DND-41 (cell line): Measurements from ENCODE around the gene FHL2.

Experiments used
- ATAC-seq: fragments of 200-7000 bp; cut with Tn5 transposase; 3 replicates; pipeline ENCODE4 v1.9.1; 2021; ENCODE audit warnings: low read depth; ENCODE audit not compliant: insufficient read depth
- DNase-seq: peaks from one replicate; pipeline ENCODE4 v3.0.0-alpha.2; 2020
- H2AFZ ChIP-seq: 2 replicates; pipeline ENCODE4 v1.6.0; 2012; ENCODE audit warnings: low read depth, low read length
- H3K27ac ChIP-seq: 2 replicates; pipeline ENCODE4 v1.5.1; 2012; ENCODE audit warnings: low read length, inconsistent platforms
- H3K27me3 ChIP-seq: fragments of 200-600 bp; sonication (generic); 2 replicates; pipeline ENCODE4 v1.6.0; 2012; ENCODE audit warnings: low read length, mild to moderate bottlenecking, inconsistent platforms; ENCODE audit not compliant: insufficient read depth, poor library complexity
- H3K36me3 ChIP-seq: 2 replicates; pipeline ENCODE4 v1.5.1; 2012; ENCODE audit warnings: low read length, inconsistent platforms; ENCODE audit not compliant: insufficient read depth
- H3K4me1 ChIP-seq: 2 replicates; pipeline ENCODE4 v1.5.1; 2012; ENCODE audit warnings: mild to moderate bottlenecking, low read length; ENCODE audit not compliant: insufficient read depth
- H3K4me2 ChIP-seq: 2 replicates; pipeline ENCODE4 v1.6.0; 2012; ENCODE audit warnings: mild to moderate bottlenecking, moderate library complexity, low read length, inconsistent platforms; ENCODE audit not compliant: insufficient read depth
- H3K4me3 ChIP-seq, 2 experiments: fragments of 200-600 bp in 1 of 2; shearing (Covaris generic) in 1 of 2; 2 replicates each; pipeline ENCODE4 v1.5.1; 2012 to 2016; ENCODE audit warnings: inconsistent platforms in 2 of 2, low read length in 2 of 2, mild to moderate bottlenecking in 2 of 2, low read depth in 1 of 2, moderate library complexity in 1 of 2
- H3K79me2 ChIP-seq: 2 replicates; pipeline ENCODE4 v1.6.0; 2012; ENCODE audit warnings: low read length, inconsistent platforms; ENCODE audit not compliant: insufficient read depth
- H3K9ac ChIP-seq: 2 replicates; pipeline ENCODE4 v1.6.0; 2012; ENCODE audit warnings: low read depth, mild to moderate bottlenecking, inconsistent platforms, low read length, moderate library complexity
- H3K9me3 ChIP-seq: 2 replicates; pipeline ENCODE4 v1.5.1; 2012; ENCODE audit warnings: low read length, moderate library complexity, mild to moderate bottlenecking, inconsistent platforms; ENCODE audit not compliant: insufficient read depth, severe bottlenecking
- H4K20me1 ChIP-seq: 2 replicates; pipeline ENCODE4 v1.6.0; 2012; ENCODE audit warnings: low read length; ENCODE audit not compliant: insufficient read depth
- EZH2 ChIP-seq: IDR thresholded peaks from 3 replicates; pipeline ENCODE4 v1.6.1; 2012; ENCODE audit warnings: borderline replicate concordance, low read depth, mild to moderate bottlenecking, moderate library complexity, low read length, inconsistent platforms; ENCODE audit not compliant: severe bottlenecking
- TF ChIP-seq, protein P1 (sequence below): IDR thresholded peaks from 2 replicates; pipeline ENCODE4 v1.5.1; 2012; ENCODE audit warnings: borderline replicate concordance, low read length, moderate library complexity, mild to moderate bottlenecking; ENCODE audit not compliant: poor library complexity, severe bottlenecking; ENCODE audit errors: extremely low read depth

The FHL2 gene

DNA sequence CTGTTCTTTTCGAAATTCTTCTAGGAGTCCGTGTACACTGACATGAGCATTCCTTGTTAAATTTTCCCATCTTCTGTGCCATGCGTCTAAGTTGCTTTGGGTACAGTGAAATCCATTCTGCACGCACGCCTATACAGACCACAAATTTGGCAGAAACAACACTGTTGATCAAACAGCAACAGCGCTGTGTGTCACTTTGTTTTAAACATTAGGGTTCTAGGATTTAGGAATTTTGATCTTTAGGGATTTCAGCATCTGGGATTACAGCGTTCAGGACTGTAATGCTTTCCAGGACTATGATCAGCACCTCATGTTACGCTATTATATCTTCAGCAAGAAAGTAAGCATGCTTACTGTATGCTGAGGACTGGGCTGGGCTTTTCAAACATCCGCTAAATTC, 47.1 kb upstream of the FHL2 start:
- no peak for DNase-seq
- H3K9me3 ChIP-seq: no peaks in the 10 kb centered on the region

DNA sequence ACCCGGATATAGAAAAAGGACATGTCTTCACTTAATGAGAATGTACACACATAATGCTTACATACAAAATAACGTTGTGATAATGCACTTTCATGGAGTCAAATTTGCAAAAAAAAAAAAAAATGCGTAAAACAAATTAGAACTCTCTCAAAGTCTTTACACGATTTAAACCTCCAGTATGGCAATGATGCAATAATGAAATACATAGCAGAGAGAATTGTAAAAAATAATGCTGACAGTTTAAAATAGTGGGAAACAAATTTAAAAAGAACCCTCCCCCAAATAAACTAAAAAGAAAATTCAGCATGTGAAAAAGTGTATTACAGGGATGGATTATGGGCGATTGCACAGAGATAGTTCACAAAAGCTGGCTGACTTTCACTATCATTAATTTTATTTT, 46.6 kb upstream of the FHL2 start:
- Histone ChIP-seq H3K4me1 (no peaks in the 10 kb centered on the region), H3K4me3 (no peak overlapping the region), H3K4me2 (no peak overlapping the region), H3K36me3 (no peaks in the 10 kb centered on the region), H3K9me3 (no peaks in the 10 kb centered on the region), H3K9ac (no peak overlapping the region), H3K79me2 (no peaks in the 10 kb centered on the region), H2AFZ (no peak overlapping the region), H3K27ac (no peak overlapping the region), H3K27me3 (peaks cover 5% of the 10 kb centered on the region), H4K20me1 (peaks cover 2% of the 10 kb centered on the region; the same call in 1 of the 2 replicates)
- TF ChIP-seq, protein P1, sequence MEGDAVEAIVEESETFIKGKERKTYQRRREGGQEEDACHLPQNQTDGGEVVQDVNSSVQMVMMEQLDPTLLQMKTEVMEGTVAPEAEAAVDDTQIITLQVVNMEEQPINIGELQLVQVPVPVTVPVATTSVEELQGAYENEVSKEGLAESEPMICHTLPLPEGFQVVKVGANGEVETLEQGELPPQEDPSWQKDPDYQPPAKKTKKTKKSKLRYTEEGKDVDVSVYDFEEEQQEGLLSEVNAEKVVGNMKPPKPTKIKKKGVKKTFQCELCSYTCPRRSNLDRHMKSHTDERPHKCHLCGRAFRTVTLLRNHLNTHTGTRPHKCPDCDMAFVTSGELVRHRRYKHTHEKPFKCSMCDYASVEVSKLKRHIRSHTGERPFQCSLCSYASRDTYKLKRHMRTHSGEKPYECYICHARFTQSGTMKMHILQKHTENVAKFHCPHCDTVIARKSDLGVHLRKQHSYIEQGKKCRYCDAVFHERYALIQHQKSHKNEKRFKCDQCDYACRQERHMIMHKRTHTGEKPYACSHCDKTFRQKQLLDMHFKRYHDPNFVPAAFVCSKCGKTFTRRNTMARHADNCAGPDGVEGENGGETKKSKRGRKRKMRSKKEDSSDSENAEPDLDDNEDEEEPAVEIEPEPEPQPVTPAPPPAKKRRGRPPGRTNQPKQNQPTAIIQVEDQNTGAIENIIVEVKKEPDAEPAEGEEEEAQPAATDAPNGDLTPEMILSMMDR: no peak
- TF ChIP-seq EZH2: no peak
- DNase-seq: no peak
- ATAC-seq: no peak

More for the DNA sequence above, 47.1 kb upstream of the FHL2 start:
- no peak overlapping the region for H3K4me3 ChIP-seq
- no peak overlapping the region for H2AFZ ChIP-seq
- no peaks in the 10 kb centered on the region for H3K4me1 ChIP-seq
- no peak for TF ChIP-seq EZH2
- TF ChIP-seq, protein P1: no peak
- no peak overlapping the region for H3K27ac ChIP-seq
- peaks cover 5% of the 10 kb centered on the region for H3K27me3 ChIP-seq
- no peaks in the 10 kb centered on the region for H3K79me2 ChIP-seq
- H3K36me3 ChIP-seq: no peaks in the 10 kb centered on the region
- ATAC-seq: no peak
- no peak overlapping the region for H3K9ac ChIP-seq
- H4K20me1 ChIP-seq: peaks cover 2% of the 10 kb centered on the region; the same call in 1 of the 2 replicates
- H3K4me2 ChIP-seq: no peak overlapping the region

DNA sequence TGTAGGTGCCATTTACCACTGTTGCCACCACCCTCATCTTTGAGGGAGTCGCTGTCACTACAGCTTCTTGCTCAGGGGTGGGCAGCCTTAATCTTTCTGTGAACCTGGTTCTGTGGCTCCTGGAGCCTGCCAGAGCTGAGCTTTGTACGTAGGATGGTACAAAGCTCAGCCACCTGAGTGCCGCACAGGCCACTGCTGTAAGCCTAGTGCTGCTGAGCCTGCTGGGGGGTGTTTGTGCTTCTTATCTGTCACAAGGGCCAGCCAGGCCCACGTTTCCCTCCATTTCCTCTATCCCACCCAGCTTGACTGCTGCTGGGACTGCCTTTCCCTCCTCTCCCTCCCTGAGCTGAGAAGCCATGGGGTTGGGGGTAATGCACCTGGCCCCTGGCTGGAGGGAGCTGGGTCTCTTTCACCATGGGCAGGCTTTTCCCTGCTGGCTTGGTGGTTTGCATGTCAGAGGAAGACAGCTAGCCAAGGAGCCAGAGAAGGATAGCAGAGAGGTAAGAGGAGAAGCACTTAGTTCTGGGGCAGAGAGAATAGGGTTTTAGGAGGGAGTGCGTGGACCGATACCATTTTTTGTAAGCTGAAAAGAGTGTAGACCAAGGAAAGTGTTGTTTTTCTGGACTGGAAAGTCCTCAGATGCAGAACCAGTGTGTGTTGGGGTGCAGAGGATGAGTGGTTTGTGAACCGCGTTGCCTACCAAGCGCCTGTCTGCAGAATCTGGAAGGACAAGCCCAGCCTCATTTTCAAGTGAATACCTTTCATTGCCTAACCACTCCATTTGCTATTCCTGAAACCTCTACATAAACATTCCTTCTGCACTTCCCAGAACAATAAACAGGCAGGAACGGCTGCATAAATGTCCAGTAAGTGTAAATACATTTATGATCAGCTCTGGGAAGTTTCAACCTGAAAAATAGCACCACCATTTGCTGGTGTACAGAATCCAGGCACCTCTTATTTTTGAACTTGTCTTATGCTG, 45.1 kb upstream of the FHL2 start:
- no peaks in the 10 kb centered on the region for H3K4me1 ChIP-seq
- peaks cover 5% of the 10 kb centered on the region for H3K27me3 ChIP-seq
- TF ChIP-seq, protein P1: no peak
- no peak for TF ChIP-seq EZH2
- DNase-seq: no peak
- no peak overlapping the region for H3K4me3 ChIP-seq
- H3K27ac ChIP-seq: no peak overlapping the region
- H2AFZ ChIP-seq: no peak overlapping the region
- no peak for ATAC-seq
- H3K4me2 ChIP-seq: no peak overlapping the region
- H3K9ac ChIP-seq: no peak overlapping the region
- no peaks in the 10 kb centered on the region for H3K79me2 ChIP-seq
- H4K20me1 ChIP-seq: peaks cover 2% of the 10 kb centered on the region; the same call in 1 of the 2 replicates
- H3K9me3 ChIP-seq: no peaks in the 10 kb centered on the region
- no peaks in the 10 kb centered on the region for H3K36me3 ChIP-seq
